ENCODE results near the gene DNAJC5G.

GRCh38 chr2:27242614-27242951, 32.6 kb upstream of the DNAJC5G start:
- TF ChIP-seq CTCF (conservative IDR thresholded peaks at IDR 0.05; ENCODE audit: low read depth, low read length) (no peak), EZH2 (IDR thresholded peaks at IDR 0.05; ENCODE audit: low read length, unreplicated experiment) (no peak)

Measured in PC-3 (cell line).